ENCODE data around the gene C2CD3.
"Not testable (repeated sequence)": the region's sequence is repeated elsewhere in the genome, so short reads cannot be mapped to it uniquely, and the experiment has no call there.

Gene C2CD3

GRCh38 chr11:74120260-74121035 lies 50.4 kb downstream of the C2CD3 start:
- DNase-seq (ENCODE audit: low spot score) = not testable (repeated sequence)

- no peak for DNase-seq (ENCODE audit: low spot score)
Measured at GRCh38 chr11:74116719-74117118, 54.1 kb downstream of the C2CD3 start.

- no peak for DNase-seq (ENCODE audit: low spot score)
Measured at GRCh38 chr11:74112877-74113276, 57.9 kb downstream of the C2CD3 start.

GRCh38 chr11:74106124-74106523 lies 64.7 kb downstream of the C2CD3 start:
- DNase-seq (ENCODE audit: low spot score) = no peak

DNA sequence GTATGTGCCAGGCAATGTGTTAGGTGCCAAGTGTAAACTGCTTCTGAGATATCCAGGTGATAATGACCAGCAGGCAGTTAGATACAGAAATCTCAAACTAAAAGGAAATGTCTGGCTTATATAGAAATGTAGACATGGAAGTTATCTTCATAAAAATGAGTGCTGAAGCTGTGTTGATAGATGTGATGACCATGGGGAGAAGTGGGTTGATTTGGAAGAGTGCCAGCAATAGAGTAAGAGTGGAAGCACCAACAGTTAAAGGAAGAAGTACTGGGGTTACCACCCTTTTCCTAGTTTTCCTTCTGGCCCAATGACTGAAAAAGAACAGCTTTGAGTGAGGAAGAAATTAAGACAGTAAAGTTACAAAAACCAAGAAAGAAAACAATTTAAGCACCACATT lies 68.5 kb downstream of the C2CD3 start:
- no peak for DNase-seq (ENCODE audit: low spot score)

DNA sequence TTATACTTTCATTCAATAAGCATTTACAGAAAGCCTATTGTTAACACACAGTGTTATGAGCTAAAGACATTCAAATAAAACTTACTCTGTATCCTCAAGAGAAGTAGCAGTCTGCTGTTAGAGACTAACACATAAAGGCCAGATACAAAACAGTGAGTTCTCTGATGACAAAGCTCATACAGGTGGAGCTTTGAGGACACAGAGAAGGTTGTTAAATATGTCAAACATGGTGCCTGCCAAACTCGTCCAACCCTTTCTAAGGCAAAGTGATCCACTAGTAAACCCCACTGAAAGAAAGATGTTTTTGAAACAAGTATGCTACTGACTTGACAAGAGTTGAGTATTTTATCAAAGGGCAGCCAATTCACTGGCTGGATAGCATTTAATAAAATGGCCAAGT lies 70.1 kb downstream of the C2CD3 start:
- no peak for DNase-seq (ENCODE audit: low spot score)

DNA sequence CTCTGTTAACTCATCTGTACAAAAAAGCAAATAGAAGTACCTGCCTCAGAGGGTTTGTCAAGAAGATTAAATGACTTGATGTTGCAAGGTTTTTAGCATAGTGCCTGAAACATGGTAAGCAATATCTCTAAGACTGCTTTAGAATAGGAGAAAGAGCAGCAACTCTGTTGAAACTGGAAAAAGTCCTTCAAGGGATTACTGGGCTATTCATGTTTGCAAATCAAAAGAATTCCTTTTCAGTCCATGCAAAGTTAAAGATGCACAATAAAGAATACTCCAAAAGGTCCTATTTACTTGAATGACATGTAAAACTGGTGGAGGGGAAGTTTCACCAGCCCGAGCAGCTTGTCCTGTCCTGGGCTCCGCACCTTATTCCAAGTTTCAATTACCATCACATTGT lies 70.6 kb downstream of the C2CD3 start:
- no peak for DNase-seq (ENCODE audit: low spot score)

GRCh38 chr11:74097686-74098237 lies 73.0 kb downstream of the C2CD3 start:
- DNase-seq (ENCODE audit: low spot score) = no peak

DNA sequence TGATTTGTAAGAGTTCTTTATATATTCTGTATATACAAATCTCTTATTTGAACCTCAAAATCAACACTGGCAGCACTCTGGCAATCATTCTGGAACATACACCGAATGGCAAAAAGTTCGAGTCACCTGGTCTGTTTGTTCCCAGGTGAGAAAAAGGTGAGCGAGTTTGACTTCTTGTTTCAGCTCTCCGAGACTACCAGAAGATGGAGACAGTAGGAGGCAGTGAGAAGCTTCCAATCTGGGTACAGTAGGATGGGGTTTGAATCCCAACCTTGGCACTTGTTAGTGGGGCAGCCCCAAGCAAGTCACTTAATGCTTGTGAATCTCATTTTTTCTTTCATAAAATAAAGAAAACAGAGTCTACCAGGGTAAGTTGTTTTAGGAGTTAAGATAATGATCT lies 76.4 kb downstream of the C2CD3 start:
- DNase-seq (ENCODE audit: low spot score) = no peak

DNA sequence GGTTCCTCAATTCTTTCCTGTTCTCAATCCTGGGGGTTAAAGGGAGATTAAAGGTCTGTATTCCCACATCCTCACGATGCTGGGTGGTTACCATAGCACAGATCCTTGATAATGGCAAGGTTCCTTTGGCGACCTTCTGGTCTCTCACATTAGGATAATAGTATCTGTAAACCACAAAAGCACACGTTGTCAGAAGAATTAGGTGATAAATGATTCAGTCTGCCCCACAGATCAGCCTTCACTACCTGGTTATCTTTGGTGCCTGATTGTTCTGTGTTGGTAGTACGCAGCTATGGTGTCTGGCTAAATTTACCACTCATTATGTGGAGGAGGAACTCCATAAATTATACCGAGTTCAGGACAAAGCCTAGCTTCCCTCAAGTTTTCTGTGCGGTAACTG lies 78.4 kb downstream of the C2CD3 start:
- no peak for DNase-seq (ENCODE audit: low spot score)

DNA sequence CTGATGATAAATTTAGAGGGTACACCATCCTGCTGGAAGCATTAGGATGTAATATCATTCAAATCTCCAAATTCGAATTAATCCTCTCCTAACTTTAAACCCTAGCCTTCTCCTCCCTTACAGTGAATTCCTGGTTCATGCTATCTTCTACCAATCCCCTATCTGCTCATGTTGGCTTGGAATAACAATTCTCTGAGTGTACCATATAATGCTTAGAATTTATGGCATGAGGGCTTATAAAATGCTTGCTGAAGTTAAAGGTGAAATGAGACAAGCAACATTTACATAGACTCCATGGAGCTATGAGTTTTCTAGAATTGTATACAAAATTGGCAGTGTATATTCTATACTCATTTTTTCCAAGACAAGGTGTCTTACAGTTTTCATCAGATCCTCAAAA lies 79.3 kb downstream of the C2CD3 start:
- DNase-seq (ENCODE audit: low spot score) = no peak

DNA sequence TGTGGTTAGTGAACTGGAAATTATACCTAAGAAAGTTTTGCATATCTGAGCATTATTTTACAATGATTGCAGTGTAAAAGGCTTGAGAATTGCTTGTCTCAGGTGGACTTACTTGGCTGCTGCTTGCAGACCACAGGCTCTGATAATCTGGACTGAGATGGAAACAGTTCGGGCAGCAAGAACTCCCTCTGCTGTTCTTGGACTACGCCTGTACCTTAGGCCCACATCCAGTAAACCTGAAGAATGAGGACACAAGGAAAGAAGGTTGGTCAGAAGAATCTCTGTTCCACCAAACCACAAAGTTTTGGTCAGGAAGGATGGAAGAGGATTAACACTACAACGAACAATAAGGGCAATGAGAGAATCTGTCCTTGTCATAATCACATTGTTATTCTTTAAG lies 80.1 kb downstream of the C2CD3 start:
- no peak for DNase-seq (ENCODE audit: low spot score)

GRCh38 chr11:74086242-74086884 lies 84.4 kb downstream of the C2CD3 start:
- no peak for DNase-seq (ENCODE audit: low spot score)

- no peak for DNase-seq (ENCODE audit: low spot score)
Measured at GRCh38 chr11:74085542-74085892, 85.3 kb downstream of the C2CD3 start.

- no peak for DNase-seq (ENCODE audit: low spot score)
Measured at GRCh38 chr11:74084796-74085541, 85.8 kb downstream of the C2CD3 start.

DNA sequence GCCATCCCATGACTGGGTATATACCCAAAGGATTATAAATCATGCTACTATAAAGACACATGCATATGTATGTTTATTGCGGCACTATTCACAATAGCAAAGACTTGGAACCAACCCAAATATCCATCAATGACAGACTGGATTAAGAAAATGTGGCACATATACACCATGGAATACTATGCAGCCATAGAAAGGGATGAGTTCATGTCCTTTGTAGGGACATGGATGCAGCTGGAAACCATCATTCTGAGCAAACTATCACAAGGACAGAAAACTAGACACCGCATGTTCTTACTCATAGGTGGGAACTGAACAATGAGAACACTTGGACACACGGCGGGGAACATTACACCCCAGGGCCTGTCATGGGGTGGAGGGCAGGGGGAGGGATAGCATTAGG lies 86.9 kb downstream of the C2CD3 start:
- DNase-seq (ENCODE audit: low spot score) = not testable (repeated sequence)

DNA sequence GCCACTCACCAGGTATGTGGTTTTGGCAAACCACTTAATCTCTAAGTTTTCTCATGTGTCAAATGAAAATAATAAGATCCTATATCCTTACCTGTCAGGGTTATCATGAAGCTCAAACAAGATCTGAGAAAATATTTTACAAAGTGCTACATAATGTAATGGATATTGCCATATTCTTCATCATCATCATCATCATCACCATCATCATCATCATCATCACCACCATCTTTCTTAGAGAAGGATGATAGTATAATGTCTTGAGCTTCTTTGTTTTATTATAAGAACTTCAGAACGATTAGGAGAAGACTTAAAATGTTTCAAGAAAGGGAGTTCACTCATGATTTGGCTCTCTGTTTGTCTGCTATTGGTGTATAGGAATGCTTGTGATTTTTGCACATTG lies 89.4 kb downstream of the C2CD3 start:
- no peak for DNase-seq (ENCODE audit: low spot score)

DNA sequence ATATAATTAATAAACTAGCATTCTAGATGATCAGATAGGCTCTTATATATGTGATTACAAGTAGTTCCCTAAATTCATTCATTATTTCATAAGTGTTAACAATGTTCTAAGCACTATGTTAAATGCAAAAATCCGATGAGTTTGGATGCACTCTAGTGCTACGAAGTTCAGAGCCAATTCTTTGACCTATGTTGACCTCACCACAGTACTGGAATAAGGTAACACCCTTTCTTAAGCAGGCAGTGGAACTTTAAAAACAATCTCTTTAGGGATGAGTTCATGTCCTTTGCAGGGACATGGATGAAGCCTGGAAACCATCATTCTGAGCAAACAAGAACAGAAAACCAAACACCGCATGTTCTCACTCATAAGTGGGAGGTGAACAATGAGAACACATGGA lies 93.6 kb downstream of the C2CD3 start:
- DNase-seq (ENCODE audit: low spot score) = no peak

DNA sequence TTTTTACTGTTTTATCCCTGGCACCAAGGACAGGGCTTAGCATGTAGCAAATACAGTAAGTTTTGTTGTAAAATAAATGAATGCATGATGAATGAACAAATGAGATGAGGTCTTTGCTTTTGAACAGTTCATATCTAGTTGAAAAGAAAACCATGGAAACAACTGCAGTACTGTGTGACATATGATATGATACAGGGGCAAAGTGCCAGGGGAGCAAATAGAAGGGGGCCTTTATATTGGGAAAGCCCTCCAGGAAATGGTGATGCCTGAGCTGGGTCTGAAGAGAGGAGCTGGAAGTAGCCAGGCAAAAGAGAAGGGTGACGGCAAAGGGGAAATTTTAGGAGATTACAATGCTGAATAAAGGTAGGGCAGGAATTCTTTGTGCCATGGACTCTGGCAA lies 98.1 kb downstream of the C2CD3 start:
- no peak for DNase-seq (ENCODE audit: low spot score)

DNA sequence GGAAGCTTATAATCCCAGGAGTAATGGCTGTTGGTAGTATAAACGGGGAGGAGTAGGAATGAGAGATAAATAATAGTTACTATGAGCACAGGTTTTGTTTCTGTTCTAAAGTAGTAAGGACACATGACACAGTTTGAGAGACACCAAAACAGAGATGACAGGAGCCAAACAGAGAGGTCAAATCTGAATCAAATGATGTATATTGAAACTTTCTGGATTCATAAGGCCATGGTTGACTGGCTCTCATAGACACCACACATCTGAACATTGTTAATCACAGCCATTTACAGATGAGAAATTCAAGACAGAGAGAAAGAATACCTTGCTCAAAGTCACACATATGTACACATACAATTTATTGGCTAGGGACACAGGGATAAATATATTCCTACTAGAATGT lies 98.5 kb downstream of the C2CD3 start:
- no peak for DNase-seq (ENCODE audit: low spot score)

- no peak for DNase-seq (ENCODE audit: low spot score)
Measured at GRCh38 chr11:74070723-74071492, 99.9 kb downstream of the C2CD3 start.
